ENCODE data around the gene NUDT14.

The NUDT14 gene

GRCh38 chr14:105163040-105163742 lies 17.9 kb downstream of the NUDT14 start:
- H3K27me3 ChIP-seq (ENCODE audit: insufficient read depth, low read length, poor library complexity, severe bottlenecking) = no peaks in the 10 kb centered on the region
- peaks cover 39% of the 10 kb centered on the region for H3K4me1 ChIP-seq (ENCODE audit: insufficient read depth, low read length, poor library complexity, severe bottlenecking)
- H3K4me2 ChIP-seq (ENCODE audit: low read depth, low read length, poor library complexity, severe bottlenecking) = peak overlapping the region; percentile 22
- no peak overlapping the region for H2AFZ ChIP-seq (ENCODE audit: low read length)
- no peak overlapping the region for H3K9ac ChIP-seq (ENCODE audit: low read depth, low read length, poor library complexity, severe bottlenecking)
- no peaks in the 10 kb centered on the region; the same call in 1 of the 2 replicates for H3F3A ChIP-seq (ENCODE audit: low read depth)
- no peaks in the 10 kb centered on the region for H3K79me2 ChIP-seq (ENCODE audit: insufficient read depth, low read length)
- no peaks in the 10 kb centered on the region for H3K9me3 ChIP-seq (ENCODE audit: insufficient read depth, low read depth, low read length)
- no peaks in the 10 kb centered on the region for H3K9me2 ChIP-seq (replicated peaks; ENCODE audit: low read depth, low read length)
- H3K4me3 ChIP-seq (ENCODE audit: low read length, poor library complexity, severe bottlenecking) = no peak overlapping the region
- TF ChIP-seq EZH2phosphoT487 (IDR thresholded peaks at IDR 0.05; ENCODE audit: borderline replicate concordance) = no peak
- TF ChIP-seq CTCF (conservative IDR thresholded peaks at IDR 0.05; ENCODE audit: low read length) = no peak
- H4K20me1 ChIP-seq (ENCODE audit: insufficient read depth, low read length, poor library complexity, severe bottlenecking) = no peaks in the 10 kb centered on the region
- H3K36me3 ChIP-seq (ENCODE audit: insufficient read depth, low read length) = no peaks in the 10 kb centered on the region

- no peaks in the 10 kb centered on the region for H3K36me3 ChIP-seq (ENCODE audit: insufficient read depth, low read length)
Measured at GRCh38 chr14:105162669-105162979, 18.5 kb downstream of the NUDT14 start.

GRCh38 chr14:105161964-105162668 lies 19.0 kb downstream of the NUDT14 start:
- no peak for TF ChIP-seq EZH2phosphoT487 (IDR thresholded peaks at IDR 0.05; ENCODE audit: borderline replicate concordance)
- TF ChIP-seq CTCF (conservative IDR thresholded peaks at IDR 0.05; ENCODE audit: low read length) = no peak
- no peaks in the 10 kb centered on the region for H3K36me3 ChIP-seq (ENCODE audit: insufficient read depth, low read length)
- no peaks in the 10 kb centered on the region for H3K9me3 ChIP-seq (ENCODE audit: insufficient read depth, low read depth, low read length)
- H3K4me2 ChIP-seq (ENCODE audit: low read depth, low read length, poor library complexity, severe bottlenecking) = peak overlapping the region; percentile 22
- no peaks in the 10 kb centered on the region for H4K20me1 ChIP-seq (ENCODE audit: insufficient read depth, low read length, poor library complexity, severe bottlenecking)
- H2AFZ ChIP-seq (ENCODE audit: low read length) = no peak overlapping the region
- no peak overlapping the region for H3K4me3 ChIP-seq (ENCODE audit: low read length, poor library complexity, severe bottlenecking)
- no peak overlapping the region for H3K9ac ChIP-seq (ENCODE audit: low read depth, low read length, poor library complexity, severe bottlenecking)
- peaks cover 39% of the 10 kb centered on the region for H3K4me1 ChIP-seq (ENCODE audit: insufficient read depth, low read length, poor library complexity, severe bottlenecking)
- H3K79me2 ChIP-seq (ENCODE audit: insufficient read depth, low read length) = no peaks in the 10 kb centered on the region
- no peaks in the 10 kb centered on the region for H3K9me2 ChIP-seq (replicated peaks; ENCODE audit: low read depth, low read length)
- H3K27me3 ChIP-seq (ENCODE audit: insufficient read depth, low read length, poor library complexity, severe bottlenecking) = no peaks in the 10 kb centered on the region
- H3F3A ChIP-seq (ENCODE audit: low read depth) = no peaks in the 10 kb centered on the region; the same call in 1 of the 2 replicates

More at GRCh38 chr14:105162669-105162979, 18.5 kb downstream of the NUDT14 start:
- H3K27me3 ChIP-seq (ENCODE audit: insufficient read depth, low read length, poor library complexity, severe bottlenecking) = no peaks in the 10 kb centered on the region
- no peaks in the 10 kb centered on the region for H3K9me3 ChIP-seq (ENCODE audit: insufficient read depth, low read depth, low read length)
- peaks cover 39% of the 10 kb centered on the region for H3K4me1 ChIP-seq (ENCODE audit: insufficient read depth, low read length, poor library complexity, severe bottlenecking)
- no peak overlapping the region for H3K9ac ChIP-seq (ENCODE audit: low read depth, low read length, poor library complexity, severe bottlenecking)
- TF ChIP-seq EZH2phosphoT487 (IDR thresholded peaks at IDR 0.05; ENCODE audit: borderline replicate concordance) (no peak), CTCF (conservative IDR thresholded peaks at IDR 0.05; ENCODE audit: low read length) (no peak)
- no peaks in the 10 kb centered on the region for H3K79me2 ChIP-seq (ENCODE audit: insufficient read depth, low read length)
- no peak overlapping the region for H3K4me3 ChIP-seq (ENCODE audit: low read length, poor library complexity, severe bottlenecking)
- no peaks in the 10 kb centered on the region for H4K20me1 ChIP-seq (ENCODE audit: insufficient read depth, low read length, poor library complexity, severe bottlenecking)
- H3K4me2 ChIP-seq (ENCODE audit: low read depth, low read length, poor library complexity, severe bottlenecking) = peak overlapping the region; percentile 22
- no peaks in the 10 kb centered on the region for H3K9me2 ChIP-seq (replicated peaks; ENCODE audit: low read depth, low read length)
- H2AFZ ChIP-seq (ENCODE audit: low read length) = no peak overlapping the region
- H3F3A ChIP-seq (ENCODE audit: low read depth) = no peaks in the 10 kb centered on the region; the same call in 1 of the 2 replicates
